Kidney (tissue), 14 donors: ENCODE results near the gene STAT1. TPM values are rescaled to one million over a fixed set of nuclear protein-coding genes. Genes with fewer than 3 reads are reported as not detected.

ENCODE experiments used
- DNase-seq, 5 donors: peaks; one replicate each; pipeline ENCODE4 v3.0.0-alpha.2; 2013 to 2020
- FAIRE-seq: peaks from 2 replicates; lab custom pipeline; 2012; peaks lifted over from hg19 to GRCh38; lab: Jason Lieb, UNC
- H3K27ac ChIP-seq, 2 donors: one replicate each; pipeline ENCODE4 v1.7.0; 2013; ENCODE audit warnings: low read depth in 2 of 2, low read length in 2 of 2, inconsistent platforms in 1 of 2
- H3K27me3 ChIP-seq: one replicate; pipeline ENCODE4 v1.7.1; 2013; ENCODE audit warnings: low read length, inconsistent platforms; ENCODE audit not compliant: control insufficient read depth, insufficient read depth
- H3K36me3 ChIP-seq, 3 donors: one replicate each; pipeline versions ENCODE4 v1.7.0 to v1.7.1; 2013; ENCODE audit warnings: low read length in 3 of 3, control low read depth in 1 of 3, inconsistent platforms in 1 of 3; ENCODE audit not compliant: insufficient read depth in 3 of 3, control insufficient read depth in 2 of 3
- H3K4me1 ChIP-seq, 3 donors: one replicate each; pipeline versions ENCODE4 v1.7.0 to v1.7.1; 2013; ENCODE audit warnings: low read length in 3 of 3, inconsistent platforms in 1 of 3, low read depth in 1 of 3; ENCODE audit not compliant: control insufficient read depth in 2 of 3, insufficient read depth in 2 of 3
- H3K4me3 ChIP-seq, 3 donors: one replicate each; pipeline versions ENCODE4 v1.7.0 to v1.8.1; 2013; ENCODE audit warnings: low read length in 3 of 3, control low read depth in 1 of 3, inconsistent platforms in 1 of 3
- H3K9ac ChIP-seq, 3 donors: one replicate each; pipeline versions ENCODE4 v1.7.0 to v1.7.1; 2013; ENCODE audit warnings: low read length in 3 of 3, control low read depth in 1 of 3, inconsistent platforms in 1 of 3
- H3K9me3 ChIP-seq, 3 donors: one replicate each; pipeline versions ENCODE4 v1.7.0 to v1.7.1; 2013; ENCODE audit warnings: low read length in 3 of 3, control low read depth in 1 of 3, inconsistent platforms in 1 of 3; ENCODE audit not compliant: control insufficient read depth in 2 of 3, insufficient read depth in 1 of 3
- intact Hi-C: fragments of 100-400 bp; cut with DNase I; formaldehyde crosslinking; loops from one replicate; pipeline ENCODE4 v1.11.1; 2022
- polyA plus RNA-seq: library from polyadenylated mRNA; stranded (reverse); fragments of 350-450 nt; fragmentation: Illumina TruSeq; extraction: RNeasy Lipid Tissue Mini Kit (QIAGEN cat#74804); gene quantifications from one replicate; pipeline ENCODE4 v1.2.3, GENCODE V29; 2014; ENCODE audit warnings: low read depth, low replicate concordance; ENCODE audit not compliant: insufficient read depth
- total RNA-seq: library from RNA; stranded (reverse); fragmentation: NEBNext Ultra II Directional; extraction: Animal tissue kit (Norgen Biotek cat#: 25700); gene quantifications from one replicate; pipeline ENCODE4 v1.2.1, GENCODE V29; 2021
- TF ChIP-seq, protein P1 (sequence below): IDR thresholded peaks from 3 replicates; pipeline ENCODE4 v1.5.1; 2012; ENCODE audit warnings: mild to moderate bottlenecking, moderate library complexity, borderline replicate concordance; ENCODE audit not compliant: insufficient read depth; ENCODE audit errors: extremely low read depth
- donor health status: control.
- donor health status: control.
- donor health status: control.
- donor health status: control.
- donor health status: control.
- donor health status: DM: yes; HTN: yes; CAD: no.
- donor health status: Normal renal cell carcinoma (clear cell type).

STAT1 gene
- total and polyA plus RNA-seq, 2 donors from 2014 or later = 37.5 to 121 TPM

DNA sequence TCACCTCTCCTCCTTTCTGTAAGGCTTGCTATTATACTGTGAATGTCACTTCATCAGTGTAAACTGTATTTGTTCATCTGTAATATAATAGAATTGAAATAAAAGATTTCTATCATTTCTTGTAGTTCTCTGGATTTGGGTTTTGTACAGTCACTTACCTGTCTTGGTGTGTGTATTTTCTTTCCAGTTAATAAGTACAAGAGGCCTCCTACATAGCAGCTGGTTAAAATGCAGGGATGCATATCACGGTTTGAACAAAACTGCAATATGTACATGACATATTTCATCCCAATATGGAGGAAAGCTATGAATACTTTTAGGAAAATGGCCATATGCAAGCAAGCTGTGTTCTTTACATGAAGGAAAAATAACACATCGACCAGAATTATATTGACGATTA, 5.4 kb upstream of the STAT1 start:
- FAIRE-seq (no peak), DNase-seq (no peak)
- intact Hi-C loops = no loop called here
- Histone ChIP-seq H3K9ac (no peak overlapping the region), H3K4me1 (peaks cover 0 to 11% (median 10%) of the 10 kb centered on the region in 3 donors), H3K4me3 (no peak overlapping the region), H3K27me3 (no peaks in the 10 kb centered on the region), H3K27ac (no peak overlapping the region), H3K9me3 (no peaks in the 10 kb centered on the region), H3K36me3 (no peaks in the 10 kb centered on the region)
- TF ChIP-seq, protein P1, sequence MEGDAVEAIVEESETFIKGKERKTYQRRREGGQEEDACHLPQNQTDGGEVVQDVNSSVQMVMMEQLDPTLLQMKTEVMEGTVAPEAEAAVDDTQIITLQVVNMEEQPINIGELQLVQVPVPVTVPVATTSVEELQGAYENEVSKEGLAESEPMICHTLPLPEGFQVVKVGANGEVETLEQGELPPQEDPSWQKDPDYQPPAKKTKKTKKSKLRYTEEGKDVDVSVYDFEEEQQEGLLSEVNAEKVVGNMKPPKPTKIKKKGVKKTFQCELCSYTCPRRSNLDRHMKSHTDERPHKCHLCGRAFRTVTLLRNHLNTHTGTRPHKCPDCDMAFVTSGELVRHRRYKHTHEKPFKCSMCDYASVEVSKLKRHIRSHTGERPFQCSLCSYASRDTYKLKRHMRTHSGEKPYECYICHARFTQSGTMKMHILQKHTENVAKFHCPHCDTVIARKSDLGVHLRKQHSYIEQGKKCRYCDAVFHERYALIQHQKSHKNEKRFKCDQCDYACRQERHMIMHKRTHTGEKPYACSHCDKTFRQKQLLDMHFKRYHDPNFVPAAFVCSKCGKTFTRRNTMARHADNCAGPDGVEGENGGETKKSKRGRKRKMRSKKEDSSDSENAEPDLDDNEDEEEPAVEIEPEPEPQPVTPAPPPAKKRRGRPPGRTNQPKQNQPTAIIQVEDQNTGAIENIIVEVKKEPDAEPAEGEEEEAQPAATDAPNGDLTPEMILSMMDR = no peak

DNA sequence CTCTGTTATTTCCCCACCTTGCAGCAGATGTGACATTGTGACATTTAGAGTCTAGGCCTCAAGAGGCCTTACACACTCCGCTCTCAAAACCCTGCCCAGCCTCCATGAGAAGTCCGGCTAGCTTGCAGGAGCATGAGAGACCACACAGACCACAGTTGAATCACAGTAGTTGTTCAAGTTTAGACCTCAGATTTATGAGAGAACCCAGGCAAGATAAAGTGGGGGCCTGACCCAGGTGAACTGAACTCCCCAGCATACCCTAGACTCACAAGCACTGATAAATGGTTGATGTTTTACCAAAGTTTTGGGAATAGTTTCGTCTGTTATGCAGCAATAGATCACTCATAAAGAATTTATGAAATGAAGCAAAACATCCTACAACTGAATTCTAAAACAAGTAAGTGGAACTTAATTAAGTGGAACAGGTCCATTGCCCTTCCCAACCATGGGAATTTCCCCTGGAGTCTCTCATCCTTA, 4.7 kb upstream of the STAT1 start:
- H3K9me3 ChIP-seq = no peaks in the 10 kb centered on the region
- H3K27me3 ChIP-seq = no peaks in the 10 kb centered on the region
- FAIRE-seq (no peak), DNase-seq (peak in 2 of 5 donors; percentile 31 to 46)
- intact Hi-C loops = no loop called here
- H3K4me3 ChIP-seq = no peak overlapping the region
- H3K27ac ChIP-seq = peak overlapping the region in 1 of 2 donors; percentile 24
- TF ChIP-seq, protein P1 = no peak
- no peak overlapping the region for H3K9ac ChIP-seq
- H3K36me3 ChIP-seq = no peaks in the 10 kb centered on the region
- peaks cover 0 to 11% (median 10%) of the 10 kb centered on the region in 3 donors for H3K4me1 ChIP-seq

DNA sequence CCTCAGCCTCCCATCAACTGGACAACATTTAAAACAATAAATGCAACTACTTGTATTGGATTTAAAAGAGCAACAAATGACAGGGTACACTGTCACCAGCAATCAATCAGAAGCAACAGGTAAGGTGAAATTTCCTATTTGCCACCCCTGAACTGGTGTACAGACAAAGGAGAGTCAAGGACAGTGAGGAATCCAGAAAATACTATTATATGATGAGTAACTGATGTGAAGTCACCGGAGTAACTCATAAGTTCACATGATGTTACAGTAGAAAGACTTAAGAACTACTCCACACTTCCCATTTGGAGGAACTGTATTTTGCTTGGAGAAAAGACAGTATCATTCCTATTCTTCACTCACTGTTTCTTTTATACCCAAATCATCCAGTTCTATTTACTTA, 4.1 kb upstream of the STAT1 start:
- H3K36me3 ChIP-seq = no peaks in the 10 kb centered on the region
- DNase-seq = no peak
- H3K27ac ChIP-seq = no peak overlapping the region
- no peak overlapping the region for H3K9ac ChIP-seq
- peaks cover 0 to 11% (median 10%) of the 10 kb centered on the region in 3 donors for H3K4me1 ChIP-seq
- no peak for FAIRE-seq
- no peaks in the 10 kb centered on the region for H3K9me3 ChIP-seq
- intact Hi-C loops = no loop called here
- TF ChIP-seq, protein P1 = no peak
- H3K27me3 ChIP-seq = no peaks in the 10 kb centered on the region
- no peak overlapping the region for H3K4me3 ChIP-seq

DNA sequence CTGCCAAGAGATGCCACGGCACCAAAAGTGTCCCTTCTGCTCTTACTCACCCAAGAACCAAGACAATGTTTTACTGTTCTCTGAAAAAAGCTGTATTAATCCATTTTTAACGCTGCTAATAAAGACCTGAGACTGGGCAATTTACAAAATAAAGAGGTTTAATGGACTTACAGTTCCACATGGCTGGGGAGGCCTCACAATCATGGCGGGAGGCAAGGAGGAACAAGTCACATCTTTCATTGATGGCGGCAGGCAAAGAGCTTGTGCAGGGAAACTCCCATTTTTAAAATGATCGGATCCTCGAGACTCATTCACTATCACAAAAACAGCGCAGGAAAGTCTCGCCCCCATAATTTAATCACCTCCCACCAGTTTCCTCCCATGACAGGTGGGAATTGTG, 1.9 kb upstream of the STAT1 start:
- Histone ChIP-seq H3K36me3 (no peaks in the 10 kb centered on the region), H3K27ac (no peak overlapping the region), H3K9ac (no peak overlapping the region), H3K9me3 (no peaks in the 10 kb centered on the region), H3K4me1 (peaks cover 0 to 17% (median 5%) of the 10 kb centered on the region in 3 donors), H3K4me3 (no peak overlapping the region), H3K27me3 (no peaks in the 10 kb centered on the region)
- TF ChIP-seq, protein P1 = no peak
- DNase-seq (no peak), FAIRE-seq (no peak)
- intact Hi-C loops = no loop called here
